WI38 (cell line): Measurements from ENCODE around the gene COMMD3.

Source experiments
- H3K4me3 ChIP-seq: 2 replicates; pipeline ENCODE4 v1.5.1; 2011; ENCODE audit warnings: low read depth, mild to moderate bottlenecking, control low read depth, low read length
- TF ChIP-seq, protein P1 (sequence below): IDR thresholded peaks from 2 replicates; pipeline ENCODE4 v1.5.1; 2012; ENCODE audit warnings: low read depth, mild to moderate bottlenecking, control low read depth, low read length

Gene COMMD3

DNA sequence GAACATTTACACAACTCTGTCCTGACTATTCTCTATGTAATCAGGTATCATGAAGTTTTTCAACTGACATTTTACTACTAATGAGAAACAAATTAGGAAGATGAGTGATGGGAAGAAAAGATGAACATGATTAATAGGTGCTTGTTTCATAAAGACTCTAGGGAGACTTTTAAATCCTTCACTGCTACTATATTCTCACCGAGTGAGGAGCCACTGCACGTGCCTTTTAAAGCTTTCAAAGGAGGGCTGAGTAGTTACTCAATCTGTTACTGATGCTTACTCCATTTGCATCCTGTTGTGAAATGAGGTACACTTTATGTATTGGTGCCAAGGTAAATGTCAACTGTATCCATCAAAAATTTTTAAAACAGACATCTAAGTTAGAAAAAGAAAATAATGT, 1.3 kb upstream of the COMMD3 start:
- no peak overlapping the region for H3K4me3 ChIP-seq

DNA sequence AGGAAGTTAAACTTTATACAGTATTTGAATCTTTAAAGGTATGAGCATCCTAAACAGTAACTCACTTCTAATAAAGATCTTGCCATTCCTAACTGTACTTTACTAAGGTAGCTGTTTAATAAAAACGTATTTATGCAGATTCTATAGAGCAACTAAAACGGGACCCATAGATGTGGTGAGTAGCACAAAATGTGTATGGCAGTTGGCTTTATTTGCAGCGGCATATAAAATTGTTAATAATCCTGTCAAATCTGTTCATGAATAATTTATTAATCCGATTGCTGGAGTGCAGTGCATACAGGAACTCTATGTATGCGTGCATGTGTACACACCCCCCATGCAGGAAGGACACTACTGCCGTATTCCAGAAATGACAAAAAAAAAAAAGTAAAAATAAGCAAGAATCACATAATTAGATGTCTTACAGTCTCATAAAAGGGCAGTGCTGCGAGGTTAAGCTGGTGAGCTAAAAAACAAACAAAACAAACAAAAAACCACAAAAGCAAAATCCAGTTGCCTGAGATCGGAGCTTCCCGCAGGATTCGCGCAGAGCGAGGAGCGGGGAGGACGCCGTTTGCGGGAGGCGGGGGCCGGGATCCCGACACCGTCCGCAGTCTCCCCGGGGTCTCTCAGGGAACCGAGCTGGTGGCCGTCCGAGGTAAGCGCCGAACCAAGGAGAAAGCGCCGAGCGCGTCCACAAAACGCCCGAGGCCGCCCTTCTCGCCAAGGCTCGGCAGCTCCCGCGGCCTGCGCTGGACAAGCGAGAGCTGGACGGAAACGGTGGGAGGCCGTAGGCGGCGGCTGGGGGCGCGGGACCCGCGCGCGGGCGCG, 518 bp upstream of the COMMD3 start:
- TF ChIP-seq, protein P1, sequence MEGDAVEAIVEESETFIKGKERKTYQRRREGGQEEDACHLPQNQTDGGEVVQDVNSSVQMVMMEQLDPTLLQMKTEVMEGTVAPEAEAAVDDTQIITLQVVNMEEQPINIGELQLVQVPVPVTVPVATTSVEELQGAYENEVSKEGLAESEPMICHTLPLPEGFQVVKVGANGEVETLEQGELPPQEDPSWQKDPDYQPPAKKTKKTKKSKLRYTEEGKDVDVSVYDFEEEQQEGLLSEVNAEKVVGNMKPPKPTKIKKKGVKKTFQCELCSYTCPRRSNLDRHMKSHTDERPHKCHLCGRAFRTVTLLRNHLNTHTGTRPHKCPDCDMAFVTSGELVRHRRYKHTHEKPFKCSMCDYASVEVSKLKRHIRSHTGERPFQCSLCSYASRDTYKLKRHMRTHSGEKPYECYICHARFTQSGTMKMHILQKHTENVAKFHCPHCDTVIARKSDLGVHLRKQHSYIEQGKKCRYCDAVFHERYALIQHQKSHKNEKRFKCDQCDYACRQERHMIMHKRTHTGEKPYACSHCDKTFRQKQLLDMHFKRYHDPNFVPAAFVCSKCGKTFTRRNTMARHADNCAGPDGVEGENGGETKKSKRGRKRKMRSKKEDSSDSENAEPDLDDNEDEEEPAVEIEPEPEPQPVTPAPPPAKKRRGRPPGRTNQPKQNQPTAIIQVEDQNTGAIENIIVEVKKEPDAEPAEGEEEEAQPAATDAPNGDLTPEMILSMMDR: no peak
- H3K4me3 ChIP-seq: peak overlapping the region; percentile 82

More for the DNA sequence above, 1.3 kb upstream of the COMMD3 start:
- TF ChIP-seq, protein P1: no peak

- H3K4me3 ChIP-seq: peak overlapping the region; percentile 82
- TF ChIP-seq, protein P1: no peak
Observed at GRCh38 chr10:22317076-22317370, 835 bp downstream of the COMMD3 start.

DNA sequence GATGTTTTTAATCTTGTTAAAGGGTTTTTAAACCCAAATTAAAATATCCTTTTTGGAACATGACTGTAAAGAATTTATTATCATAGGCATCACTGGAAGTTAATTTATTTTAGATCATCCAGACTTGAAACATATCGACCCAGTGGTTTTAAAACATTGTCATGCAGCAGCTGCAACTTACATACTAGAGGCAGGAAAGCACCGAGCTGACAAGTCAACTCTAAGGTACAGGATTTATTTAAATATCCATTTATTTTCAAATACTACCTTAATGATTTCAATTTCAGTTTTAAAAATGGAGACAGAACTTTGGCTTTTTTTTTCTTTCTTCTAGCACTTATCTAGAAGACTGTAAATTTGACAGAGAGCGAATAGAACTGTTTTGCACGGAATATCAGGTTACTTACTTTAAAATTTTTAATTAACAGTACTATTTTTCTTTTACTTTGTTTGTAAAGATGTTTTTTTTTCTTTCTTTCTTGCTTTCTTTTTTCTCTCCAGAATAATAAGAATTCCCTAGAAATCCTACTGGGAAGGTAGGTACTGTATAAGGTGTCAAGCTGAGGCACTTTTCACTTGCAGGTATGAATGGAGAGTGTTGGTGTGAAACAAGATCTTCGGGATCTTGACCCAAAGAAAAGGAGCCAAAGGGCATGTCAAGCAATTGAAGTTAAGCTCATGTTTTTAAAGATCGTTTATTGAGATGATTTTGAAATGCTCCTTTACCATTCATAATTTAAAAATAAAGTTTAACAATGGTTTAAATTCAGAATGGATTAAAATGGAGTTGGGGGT, 1.8 kb downstream of the COMMD3 start:
- TF ChIP-seq, protein P1: no peak
- H3K4me3 ChIP-seq: no peak overlapping the region

DNA sequence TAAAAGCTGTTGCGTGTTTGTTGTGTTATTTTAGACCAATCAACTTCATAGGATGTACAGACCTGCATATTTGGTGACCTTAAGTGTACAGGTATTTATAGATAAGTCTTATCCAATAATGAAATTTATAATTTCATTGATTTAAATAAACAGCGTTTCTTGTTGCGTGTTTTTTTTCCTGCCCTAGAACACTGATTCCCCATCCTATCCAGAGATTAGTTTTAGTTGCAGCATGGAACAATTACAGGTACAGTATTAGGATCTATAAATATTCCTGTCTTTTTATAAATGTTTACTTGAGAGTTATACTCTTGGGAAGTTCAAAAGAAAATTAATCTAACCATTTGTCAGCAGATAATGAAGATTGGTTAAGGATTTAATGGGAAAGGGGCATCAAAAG, 2.6 kb downstream of the COMMD3 start:
- no peak overlapping the region for H3K4me3 ChIP-seq
- TF ChIP-seq, protein P1: no peak

GRCh38 chr10:22319547-22319979, 3.4 kb downstream of the COMMD3 start:
- no peak overlapping the region for H3K4me3 ChIP-seq

More at GRCh38 chr10:22319547-22319979, 3.4 kb downstream of the COMMD3 start:
- TF ChIP-seq, protein P1: no peak
